Activated naive CD4-positive, alpha-beta T cell treated with anti-CD3 and anti-CD28 coated beads, Interleukin-2, amount 50 U/mL, for 16 hours (primary cell): ENCODE data around the gene FAF1.
"Not testable (repeated sequence)": the region's sequence is repeated elsewhere in the genome, so short reads cannot be mapped to it uniquely, and the experiment has no call there.

Experiments
- DNase-seq: peaks from one replicate; pipeline ENCODE4 v3.0.0-alpha.2; 2020

FAF1 gene

GRCh38 chr1:50952566-50952965 is 7.5 kb downstream of the FAF1 start:
- not testable (repeated sequence) for DNase-seq

GRCh38 chr1:50950396-50950795 is 9.7 kb downstream of the FAF1 start:
- no peak for DNase-seq

- no peak for DNase-seq
Measured at GRCh38 chr1:50949286-50949982, 10.6 kb downstream of the FAF1 start.

GRCh38 chr1:50942334-50942733 is 17.7 kb downstream of the FAF1 start:
- DNase-seq, result no peak

GRCh38 chr1:50940291-50940690 is 19.8 kb downstream of the FAF1 start:
- no peak for DNase-seq

GRCh38 chr1:50936321-50936720 is 23.7 kb downstream of the FAF1 start:
- DNase-seq, result no peak

- not testable (repeated sequence) for DNase-seq
Measured at GRCh38 chr1:50935276-50935675, 24.8 kb downstream of the FAF1 start.

GRCh38 chr1:50934838-50935237 is 25.2 kb downstream of the FAF1 start:
- no peak for DNase-seq

- not testable (repeated sequence) for DNase-seq
Measured at GRCh38 chr1:50933770-50934169, 26.3 kb downstream of the FAF1 start.

GRCh38 chr1:50932043-50932442 is 28.0 kb downstream of the FAF1 start:
- DNase-seq, result not testable (repeated sequence)

GRCh38 chr1:50930965-50931737 is 28.9 kb downstream of the FAF1 start:
- DNase-seq, result peak; percentile 25

GRCh38 chr1:50930193-50930592 is 29.9 kb downstream of the FAF1 start:
- DNase-seq, result no peak

- no peak for DNase-seq
Measured at GRCh38 chr1:50929376-50929958, 30.6 kb downstream of the FAF1 start.

GRCh38 chr1:50923564-50923963 is 36.5 kb downstream of the FAF1 start:
- DNase-seq, result no peak

GRCh38 chr1:50921029-50921428 is 39.0 kb downstream of the FAF1 start:
- no peak for DNase-seq

GRCh38 chr1:50920409-50920808 is 39.7 kb downstream of the FAF1 start:
- no peak for DNase-seq

GRCh38 chr1:50917138-50918137 is 42.6 kb downstream of the FAF1 start:
- no peak for DNase-seq

GRCh38 chr1:50915621-50916020 is 44.4 kb downstream of the FAF1 start:
- DNase-seq, result no peak

GRCh38 chr1:50913954-50914353 is 46.1 kb downstream of the FAF1 start:
- no peak for DNase-seq

GRCh38 chr1:50910356-50910755 is 49.7 kb downstream of the FAF1 start:
- not testable (repeated sequence) for DNase-seq

GRCh38 chr1:50907610-50908009 is 52.5 kb downstream of the FAF1 start:
- not testable (repeated sequence) for DNase-seq

- DNase-seq, result not testable (repeated sequence)
Measured at GRCh38 chr1:50906050-50906449, 54.0 kb downstream of the FAF1 start.

GRCh38 chr1:50902419-50902818 is 57.6 kb downstream of the FAF1 start:
- DNase-seq, result no peak
